Measurements from ENCODE around the gene TFPI. TPM values are rescaled to one million over a fixed set of nuclear protein-coding genes. Genes with fewer than 3 reads are reported as not detected.

The TFPI gene
- polyA plus RNA-seq, 1 donor from 2014 or later = 0.09 TPM

GRCh38 chr2:187421519-187421918 lies 132.7 kb downstream of the TFPI start:
- Mint-ChIP-seq H3K9me3 (no peaks in the 10 kb centered on the region), H3K36me3 (no peaks in the 10 kb centered on the region), H3K4me3 (no peak overlapping the region), H3K4me1 (no peaks in the 10 kb centered on the region), H3K27me3 (no peaks in the 10 kb centered on the region), H3K27ac (no peak overlapping the region)

- Mint-ChIP-seq H3K27me3 (no peaks in the 10 kb centered on the region), H3K4me3 (no peak overlapping the region), H3K27ac (no peak overlapping the region), H3K4me1 (no peaks in the 10 kb centered on the region), H3K36me3 (no peaks in the 10 kb centered on the region), H3K9me3 (no peaks in the 10 kb centered on the region)
Observed at GRCh38 chr2:187419808-187420207, 134.4 kb downstream of the TFPI start.

GRCh38 chr2:187415449-187415848 lies 138.8 kb downstream of the TFPI start:
- no peak overlapping the region for H3K4me3 Mint-ChIP-seq
- no peaks in the 10 kb centered on the region for H3K36me3 Mint-ChIP-seq
- H3K27ac Mint-ChIP-seq = no peak overlapping the region
- peaks cover 0 to 6% (median 4%) of the 10 kb centered on the region in 3 donors for H3K9me3 Mint-ChIP-seq
- no peaks in the 10 kb centered on the region for H3K27me3 Mint-ChIP-seq
- H3K4me1 Mint-ChIP-seq = no peaks in the 10 kb centered on the region

Other genes starting within 250 kb of the TFPI start
- not detected for gene CALCRL, start 106.2 kb downstream of the TFPI start, polyA plus RNA-seq

All from IgD-negative memory B cell (primary cell).